Measurements from ENCODE around the gene CLINT1.

DNA sequence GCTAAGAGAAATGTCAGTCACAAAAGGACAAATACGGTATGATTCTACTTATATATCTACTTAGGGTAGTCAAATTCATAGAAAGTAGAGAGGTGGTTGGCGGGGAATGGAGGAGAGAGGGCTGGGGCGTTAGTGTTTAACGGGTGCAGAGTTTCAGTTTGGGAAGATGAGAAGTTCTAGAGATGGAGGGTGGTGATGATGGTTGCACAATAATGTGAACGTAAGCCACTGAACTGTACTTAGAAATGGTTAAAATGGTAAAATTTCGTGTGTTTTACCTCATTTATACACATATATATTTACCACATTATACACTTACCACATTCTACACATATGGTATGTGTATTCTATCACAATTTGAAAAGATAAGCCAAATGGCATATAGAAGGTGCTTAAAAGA lies 79.7 kb downstream of the CLINT1 start:
- TF ChIP-seq POLR2AphosphoS5 (IDR thresholded peaks at IDR 0.05; ENCODE audit: low read depth, low read length) (no peak), POLR2A (IDR thresholded peaks at IDR 0.05; ENCODE audit: low read depth, low read length) (no peak), SPI1 (IDR thresholded peaks at IDR 0.05; ENCODE audit: low read depth, low read length) (no peak), TAF1 (IDR thresholded peaks at IDR 0.05; ENCODE audit: low read depth, low read length) (no peak), PAX5 (IDR thresholded peaks at IDR 0.05; ENCODE audit: insufficient read depth, low read length, severe bottlenecking) (no peak)

Data from GM12891 (cell line).